A549 (cell line): Measurements from ENCODE around the gene KLF3.

Experiments
- POLR2A ChIP-seq: IDR thresholded peaks from 2 replicates; pipeline ENCODE4 v1.6.1; 2012; ENCODE audit warnings: mild to moderate bottlenecking, low read length
- RAD21 ChIP-seq, 2 experiments: fragments of >200 bp in 1 of 2; sonication (Bioruptor Twin) in 1 of 2; formaldehyde crosslinking in 1 of 2; IDR thresholded peaks in 1 of 2; conservative IDR thresholded peaks in 1 of 2; 2 replicates in 1 of 2; 3 replicates in 1 of 2; pipeline ENCODE4 v1.6.1; 2012 to 2018; ENCODE audit warnings: inconsistent platforms in 1 of 2
- SMC3 ChIP-seq: fragments of >200 bp; sonication (Bioruptor Twin); formaldehyde crosslinking; IDR thresholded peaks from 3 replicates; pipeline ENCODE4 v1.6.1; 2018; ENCODE audit warnings: inconsistent platforms
- TFCP2L1 ChIP-seq: fragments of 250-450 bp; sonication (Bioruptor Pico); IDR thresholded peaks from 2 replicates; pipeline ENCODE4 v1.5.0; 2021; ENCODE audit warnings: mild to moderate bottlenecking
- TF ChIP-seq, protein P1 (sequence below): fragments of >200 bp; sonication (Bioruptor Twin); formaldehyde crosslinking; IDR thresholded peaks from 3 replicates; pipeline ENCODE4 v1.5.1; 2016
- TF ChIP-seq, protein P2 (sequence below): fragments of 150-350 bp; IDR thresholded peaks from 2 replicates; pipeline ENCODE4 v1.6.1; 2014; ENCODE audit warnings: low read depth, mild to moderate bottlenecking, low read length

DNA sequence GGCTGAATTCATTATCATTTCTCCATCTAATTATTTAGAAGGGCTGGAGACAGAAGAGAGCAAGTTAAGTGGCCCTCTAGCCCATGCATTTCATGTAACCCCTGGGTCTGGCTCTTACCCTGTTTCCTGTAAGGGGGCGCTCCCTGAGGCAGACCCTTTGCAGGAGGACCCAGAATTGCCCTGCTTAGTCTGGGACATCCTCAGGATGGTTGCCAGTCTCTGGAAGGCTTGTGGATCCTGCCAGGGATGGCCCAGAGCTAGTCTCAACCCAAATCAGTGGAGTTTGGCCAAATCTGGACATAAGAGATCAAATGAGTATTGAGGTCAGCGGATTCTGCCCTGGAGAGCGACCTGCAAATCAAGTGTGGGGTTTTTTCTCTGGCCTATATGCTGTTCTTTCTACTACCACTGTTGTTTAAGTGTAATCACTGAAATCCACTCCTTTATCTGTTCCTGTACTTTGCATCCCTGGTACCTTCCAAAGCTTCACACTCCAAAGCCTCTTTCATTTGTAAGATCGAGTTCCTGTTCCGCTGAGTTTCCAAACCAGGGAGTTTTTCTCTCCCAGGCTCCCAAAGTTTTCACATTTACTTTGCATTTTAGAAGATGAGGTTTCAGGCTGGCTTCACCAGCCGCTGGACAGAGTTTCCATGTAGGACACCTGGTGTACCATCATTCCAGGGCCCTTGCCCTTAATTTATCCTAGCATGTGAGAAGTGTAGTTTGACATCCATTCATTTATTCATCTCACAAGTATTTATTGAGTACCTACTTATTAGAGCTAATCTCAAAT lies 6.3 kb downstream of the KLF3 start:
- TF ChIP-seq SMC3 (no peak), TFCP2L1 (CRISPR knock-in tag) (no peak), RAD21 (conservative IDR thresholded peaks at IDR 0.05 in 1 of 2, IDR thresholded peaks at IDR 0.05 in 1 of 2) (no peak), POLR2A (no peak)
- TF ChIP-seq, protein P1, sequence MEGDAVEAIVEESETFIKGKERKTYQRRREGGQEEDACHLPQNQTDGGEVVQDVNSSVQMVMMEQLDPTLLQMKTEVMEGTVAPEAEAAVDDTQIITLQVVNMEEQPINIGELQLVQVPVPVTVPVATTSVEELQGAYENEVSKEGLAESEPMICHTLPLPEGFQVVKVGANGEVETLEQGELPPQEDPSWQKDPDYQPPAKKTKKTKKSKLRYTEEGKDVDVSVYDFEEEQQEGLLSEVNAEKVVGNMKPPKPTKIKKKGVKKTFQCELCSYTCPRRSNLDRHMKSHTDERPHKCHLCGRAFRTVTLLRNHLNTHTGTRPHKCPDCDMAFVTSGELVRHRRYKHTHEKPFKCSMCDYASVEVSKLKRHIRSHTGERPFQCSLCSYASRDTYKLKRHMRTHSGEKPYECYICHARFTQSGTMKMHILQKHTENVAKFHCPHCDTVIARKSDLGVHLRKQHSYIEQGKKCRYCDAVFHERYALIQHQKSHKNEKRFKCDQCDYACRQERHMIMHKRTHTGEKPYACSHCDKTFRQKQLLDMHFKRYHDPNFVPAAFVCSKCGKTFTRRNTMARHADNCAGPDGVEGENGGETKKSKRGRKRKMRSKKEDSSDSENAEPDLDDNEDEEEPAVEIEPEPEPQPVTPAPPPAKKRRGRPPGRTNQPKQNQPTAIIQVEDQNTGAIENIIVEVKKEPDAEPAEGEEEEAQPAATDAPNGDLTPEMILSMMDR = no peak
- TF ChIP-seq, protein P2, sequence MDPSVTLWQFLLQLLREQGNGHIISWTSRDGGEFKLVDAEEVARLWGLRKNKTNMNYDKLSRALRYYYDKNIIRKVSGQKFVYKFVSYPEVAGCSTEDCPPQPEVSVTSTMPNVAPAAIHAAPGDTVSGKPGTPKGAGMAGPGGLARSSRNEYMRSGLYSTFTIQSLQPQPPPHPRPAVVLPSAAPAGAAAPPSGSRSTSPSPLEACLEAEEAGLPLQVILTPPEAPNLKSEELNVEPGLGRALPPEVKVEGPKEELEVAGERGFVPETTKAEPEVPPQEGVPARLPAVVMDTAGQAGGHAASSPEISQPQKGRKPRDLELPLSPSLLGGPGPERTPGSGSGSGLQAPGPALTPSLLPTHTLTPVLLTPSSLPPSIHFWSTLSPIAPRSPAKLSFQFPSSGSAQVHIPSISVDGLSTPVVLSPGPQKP = no peak
